GM12878 (cell line): ENCODE data around the gene IL18R1. TPM values are rescaled to one million over a fixed set of nuclear protein-coding genes. Genes with fewer than 3 reads are reported as not detected.

Source experiments
- ATAC-seq: fragments of 200-7000 bp; cut with Tn5 transposase; 3 replicates; pipeline ENCODE4 v1.9.1; 2020; ENCODE audit warnings: mild to moderate bottlenecking, moderate library complexity
- BruUV-seq: library from RNA; stranded (reverse); fragments of 400-500 nt; replicated peaks from 2 replicates; lab custom pipeline; 2021; lab: Mats Ljungman, UMichigan
- CTCF ChIA-PET: fragments of 300-600 bp; sonication (Branson Sonifier 250); formaldehyde crosslinking; extraction: SDS; loops from one replicate; lab custom pipeline; 2021; ENCODE audit warnings: inconsistent platforms; lab: Yijun Ruan, JAX
- POLR2A ChIA-PET: fragments of 350-600 bp; formaldehyde crosslinking; extraction: SDS; loops from one replicate; lab custom pipeline; 2021; ENCODE audit warnings: inconsistent platforms; lab: Charles Lee
- RAD21 ChIA-PET: fragments of 300-600 bp; sonication (Branson Sonifier 250); formaldehyde crosslinking; loops from one replicate; lab custom pipeline; 2023; ENCODE audit warnings: antibody characterized with exemption; ENCODE audit not compliant: unreplicated experiment; lab: Charles Lee
- SMC1A ChIA-PET: fragments of 300-600 bp; sonication (Branson Sonifier 250); formaldehyde crosslinking; loops from one replicate; lab custom pipeline; 2023; ENCODE audit not compliant: unreplicated experiment, uncharacterized antibody; lab: Charles Lee
- DNase-seq: peaks from one replicate; pipeline ENCODE4 v3.0.0-alpha.2; 2011; ENCODE audit warnings: low read depth, low spot score
- FAIRE-seq: peaks from 3 replicates; lab custom pipeline; 2011; peaks lifted over from hg19 to GRCh38; lab: Jason Lieb, UNC
- H2AFZ ChIP-seq: 2 replicates; pipeline ENCODE4 v1.6.0; 2011; ENCODE audit warnings: low read depth, low read length, control low read depth; ENCODE audit not compliant: control insufficient read depth
- H3K27ac ChIP-seq: 2 replicates; pipeline ENCODE4 v1.5.1; 2011; ENCODE audit warnings: control low read depth; ENCODE audit not compliant: control insufficient read depth, insufficient read depth
- H3K27me3 ChIP-seq, 2 experiments: replicated peaks in 1 of 2; 2 replicates each; pipeline versions ENCODE4 v1.6.0 to v1.6.1; 2011; ENCODE audit warnings: low read length in 1 of 2; ENCODE audit not compliant: control insufficient read depth in 2 of 2, insufficient read depth in 2 of 2
- H3K36me3 ChIP-seq, 2 experiments: 2 replicates each; pipeline ENCODE4 v1.5.1; 2011; ENCODE audit warnings: low read length in 1 of 2; ENCODE audit not compliant: control insufficient read depth in 2 of 2, insufficient read depth in 2 of 2
- H3K4me1 ChIP-seq: 2 replicates; pipeline ENCODE4 v1.6.1; 2011; ENCODE audit warnings: mild to moderate bottlenecking, low read length, moderate library complexity, mixed read lengths; ENCODE audit not compliant: control insufficient read depth, insufficient read depth
- H3K4me2 ChIP-seq: 2 replicates; pipeline ENCODE4 v1.6.0; 2011; ENCODE audit warnings: control low read depth; ENCODE audit not compliant: control insufficient read depth, insufficient read depth
- H3K4me3 ChIP-seq: fragments of 200-600 bp; sonication (generic); 2 replicates; pipeline ENCODE4 v1.5.1; 2016
- H3K79me2 ChIP-seq: 2 replicates; pipeline ENCODE4 v1.6.0; 2011; ENCODE audit warnings: low read length; ENCODE audit not compliant: control insufficient read depth, insufficient read depth
- H3K9ac ChIP-seq: 2 replicates; pipeline ENCODE4 v1.8.0; 2011; ENCODE audit warnings: low read length, control low read depth, mixed read lengths; ENCODE audit not compliant: control insufficient read depth, insufficient read depth
- H3K9me3 ChIP-seq: replicated peaks from 3 replicates; pipeline ENCODE4 v1.5.1; 2011; ENCODE audit warnings: mild to moderate bottlenecking, low read length; ENCODE audit not compliant: control insufficient read depth, insufficient read depth
- H4K20me1 ChIP-seq: 2 replicates; pipeline ENCODE4 v1.6.0; 2011; ENCODE audit not compliant: control insufficient read depth, insufficient read depth
- CEBPB ChIP-seq, 2 experiments: fragments of 150-350 bp in 1 of 2; IDR thresholded peaks; 2 replicates each; pipeline ENCODE4 v1.6.1; 2012 to 2014; ENCODE audit warnings: low read depth in 2 of 2, low read length in 2 of 2, borderline replicate concordance in 1 of 2, inconsistent platforms in 1 of 2
- E4F1 ChIP-seq: fragments of 450-650 bp; IDR thresholded peaks from 2 replicates; pipeline ENCODE4 v1.6.1; 2018; ENCODE audit warnings: borderline replicate concordance, mild to moderate bottlenecking; ENCODE audit not compliant: partially characterized antibody
- ETV6 ChIP-seq, 2 experiments: fragments of 450-650 bp in 1 of 2; IDR thresholded peaks in 1 of 2; conservative IDR thresholded peaks in 1 of 2; 2 replicates each; pipeline ENCODE4 v1.6.1; 2014; ENCODE audit warnings: antibody characterized with exemption in 1 of 2, borderline replicate concordance in 1 of 2, low read depth in 1 of 2, mild to moderate bottlenecking in 1 of 2, moderate library complexity in 1 of 2
- FOS ChIP-seq: IDR thresholded peaks from 3 replicates; pipeline ENCODE4 v1.6.1; 2011; ENCODE audit warnings: borderline replicate concordance; ENCODE audit not compliant: insufficient read length; ENCODE audit errors: extremely low read depth
- FOXM1 ChIP-seq: IDR thresholded peaks from 2 replicates; pipeline ENCODE4 v1.6.1; 2012; ENCODE audit warnings: low read depth, mild to moderate bottlenecking, inconsistent platforms, low read length, moderate library complexity
- MEF2A ChIP-seq: IDR thresholded peaks from 2 replicates; pipeline ENCODE4 v1.6.1; 2011; ENCODE audit warnings: low read depth, mild to moderate bottlenecking, low read length, moderate library complexity; ENCODE audit not compliant: insufficient read depth
- MTA2 ChIP-seq: fragments of 450-650 bp; IDR thresholded peaks from 2 replicates; pipeline ENCODE4 v1.6.1; 2016; ENCODE audit warnings: low read depth, mild to moderate bottlenecking, moderate library complexity
- NFXL1 ChIP-seq: fragments of 450-650 bp; IDR thresholded peaks from 2 replicates; pipeline ENCODE4 v1.6.1; 2017; ENCODE audit warnings: antibody characterized with exemption, mild to moderate bottlenecking, borderline replicate concordance
- NRF1 ChIP-seq: conservative IDR thresholded peaks from 2 replicates; pipeline ENCODE4 v1.6.1; 2011; ENCODE audit warnings: mild to moderate bottlenecking, low read depth, low read length, improper control_type of control experiment
- POLR2A ChIP-seq: IDR thresholded peaks from 2 replicates; pipeline ENCODE4 v1.6.1; 2011; ENCODE audit warnings: low read depth, mild to moderate bottlenecking, low read length
- SMAD5 ChIP-seq: IDR thresholded peaks from 2 replicates; pipeline ENCODE4 v1.6.1; 2016; ENCODE audit warnings: antibody characterized with exemption, low read depth
- SREBF2 ChIP-seq: IDR thresholded peaks from 2 replicates; pipeline ENCODE4 v1.6.1; 2012; ENCODE audit warnings: mild to moderate bottlenecking, low read length
- STAT1 ChIP-seq: fragments of 450-650 bp; conservative IDR thresholded peaks from 2 replicates; pipeline ENCODE4 v1.6.1; 2014; ENCODE audit warnings: antibody characterized with exemption, mild to moderate bottlenecking
- SUPT20H ChIP-seq: IDR thresholded peaks from 2 replicates; pipeline ENCODE4 v1.6.1; 2011; ENCODE audit warnings: low read depth, mild to moderate bottlenecking, low read length, moderate library complexity, borderline replicate concordance; ENCODE audit not compliant: control insufficient read depth
- TCF7 ChIP-seq: IDR thresholded peaks from 2 replicates; pipeline ENCODE4 v1.6.1; 2014; ENCODE audit warnings: antibody characterized with exemption, borderline replicate concordance
- ZBED1 ChIP-seq: IDR thresholded peaks from 2 replicates; pipeline ENCODE4 v1.6.1; 2016; ENCODE audit warnings: borderline replicate concordance
- ZSCAN29 ChIP-seq: fragments of 450-650 bp; IDR thresholded peaks from 2 replicates; pipeline ENCODE4 v1.6.1; 2017; ENCODE audit warnings: mild to moderate bottlenecking, moderate library complexity
- whole genome bisulfite sequencing: methylation state at CpG from one replicate; pipeline ENCODE4 v1.1.6; 2016; ENCODE audit warnings: low lambda C conversion rate; ENCODE audit not compliant: insufficient replicate concordance, insufficient coverage; ENCODE audit errors: missing lambda C conversion rate; 5-methylcytosine and 5-hydroxymethylcytosine counted together
- in situ Hi-C: fragments of 300-500 bp; cut with MboI; formaldehyde crosslinking; loops from 9 replicates; pipeline ENCODE4 v1.14.3; 2018; ENCODE audit warnings: mixed read lengths
- intact Hi-C: fragments of 100-400 bp; cut with micrococcal nuclease; formaldehyde crosslinking; loops from one replicate; pipeline ENCODE4 v1.14.2; 2022; ENCODE audit not compliant: unreplicated experiment
- polyA plus RNA-seq, 11 experiments: library from polyadenylated mRNA; depleted of rRNA in 4 of 11; unstranded in 6 of 11; stranded (reverse) in 5 of 11; fragments of >200 nt; fragmentation: Nextera tagmentation in 4 of 11; fragmentation: Illumina TruSeq in 1 of 11; extraction: Ambion mirVana in 4 of 11; extraction: Trizol in 1 of 11; gene quantifications; 1 replicate in 1 of 11; 2 replicates in 10 of 11; pipeline versions ENCODE4 v1.2.1 to v1.2.3, GENCODE V29; 2011 to 2016; ENCODE audit warnings: inconsistent platforms in 2 of 11, missing spikeins in 2 of 11, low read depth in 1 of 11
- total RNA-seq, 4 experiments: library from RNA; depleted of rRNA in 3 of 4; stranded (reverse); fragments of >200 nt in 3 of 4; fragmentation: Illumina TruSeq in 1 of 4; extraction: Trizol in 1 of 4; gene quantifications; 2 replicates each; pipeline versions ENCODE4 v1.2.1 to v1.2.3, GENCODE V29; 2013 to 2021
- TF ChIP-seq, protein P1 (sequence below): IDR thresholded peaks from 2 replicates; pipeline ENCODE4 v1.6.1; 2011; ENCODE audit warnings: low read depth, mild to moderate bottlenecking, low read length, moderate library complexity, borderline replicate concordance; ENCODE audit errors: extremely low read depth

The IL18R1 gene
- total and polyA plus RNA-seq, 10 of the 15 experiments (the other 5 are each of a cell fraction or from before 2014, with no cell fraction given): 3.5 to 15.5 (median 11.1) TPM

GRCh38 chr2:102420290-102420689, 64.7 kb downstream of the IL18R1 start:
- ChIA-PET SMC1A (interaction anchor here (1.0 to 3.1 kb wide), 5 partner anchors 8 to 62 kb away, joined by 3 to 19 read pairs (median 3); no protein-coding TSS in a partner anchor), CTCF (interaction anchor here (0.8 to 1.7 kb wide), 2 partner anchors 17 to 45 kb away, joined by 3 to 4 read pairs; no protein-coding TSS in a partner anchor)
- FAIRE-seq: no peak
- WGBS: 33% methylated on average over 4 of the region's 4 CpGs
- Histone ChIP-seq H4K20me1 (no peaks in the 10 kb centered on the region), H3K79me2 (no peaks in the 10 kb centered on the region), H3K4me3 (no peak overlapping the region)
- no peak for TF ChIP-seq E4F1
- no peak for TF ChIP-seq FOXM1
- no peak for TF ChIP-seq SUPT20H
- TF ChIP-seq MTA2: no peak
- no peak for TF ChIP-seq NFXL1
- TF ChIP-seq NRF1: no peak
- no peak for TF ChIP-seq TCF7
- no peak for TF ChIP-seq MEF2A
- no peak for TF ChIP-seq FOS
- TF ChIP-seq ETV6 (conservative IDR thresholded peaks at IDR 0.05 in 1 of 2, IDR thresholded peaks at IDR 0.05 in 1 of 2; ENCODE audit: borderline replicate concordance in 1 of 2, low read depth in 1 of 2): no peak
- TF ChIP-seq SMAD5: no peak
- TF ChIP-seq ZBED1: no peak
- TF ChIP-seq, protein P1, sequence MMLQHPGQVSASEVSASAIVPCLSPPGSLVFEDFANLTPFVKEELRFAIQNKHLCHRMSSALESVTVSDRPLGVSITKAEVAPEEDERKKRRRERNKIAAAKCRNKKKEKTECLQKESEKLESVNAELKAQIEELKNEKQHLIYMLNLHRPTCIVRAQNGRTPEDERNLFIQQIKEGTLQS: no peak
- TF ChIP-seq CEBPB (IDR thresholded peaks at IDR 0.05; ENCODE audit: borderline replicate concordance in 1 of 2, low read depth in 2 of 2, low read length in 2 of 2): no peak
- no peak for TF ChIP-seq ZSCAN29
- TF ChIP-seq SREBF2: no peak
- TF ChIP-seq STAT1: no peak
- TF ChIP-seq POLR2A: no peak
- TF ChIP-seq, all 136 proteins: peak for 0
- ATAC-seq (no peak), DNase-seq (no peak)
- no peaks in the 10 kb centered on the region for H3K36me3 ChIP-seq
- no peaks in the 10 kb centered on the region for H3K9me3 ChIP-seq
- BruUV-seq: no TSS peak
- intact Hi-C loops: no loop called here
- H3K9ac ChIP-seq: no peak overlapping the region
- RAD21 ChIA-PET: no interaction called here
- no peaks in the 10 kb centered on the region for H3K27me3 ChIP-seq
- H3K4me1 ChIP-seq: peaks cover 36% of the 10 kb centered on the region
- no peak overlapping the region for H3K27ac ChIP-seq
- in situ Hi-C loops: loop anchor here (5.0 kb wide), 1 partner anchor 53 kb away; no protein-coding TSS in a partner anchor
- H3K4me2 ChIP-seq: no peak overlapping the region
- POLR2A ChIA-PET: no interaction called here
- no peak overlapping the region for H2AFZ ChIP-seq
